SW 1271 (cell line): ENCODE results near the gene PLA2G4E.

Source experiments
- DNase-seq, 2 experiments: peaks; one replicate each; lab custom pipeline; 2025; lab: John Stamatoyannopoulos, UW

The PLA2G4E gene

DNA sequence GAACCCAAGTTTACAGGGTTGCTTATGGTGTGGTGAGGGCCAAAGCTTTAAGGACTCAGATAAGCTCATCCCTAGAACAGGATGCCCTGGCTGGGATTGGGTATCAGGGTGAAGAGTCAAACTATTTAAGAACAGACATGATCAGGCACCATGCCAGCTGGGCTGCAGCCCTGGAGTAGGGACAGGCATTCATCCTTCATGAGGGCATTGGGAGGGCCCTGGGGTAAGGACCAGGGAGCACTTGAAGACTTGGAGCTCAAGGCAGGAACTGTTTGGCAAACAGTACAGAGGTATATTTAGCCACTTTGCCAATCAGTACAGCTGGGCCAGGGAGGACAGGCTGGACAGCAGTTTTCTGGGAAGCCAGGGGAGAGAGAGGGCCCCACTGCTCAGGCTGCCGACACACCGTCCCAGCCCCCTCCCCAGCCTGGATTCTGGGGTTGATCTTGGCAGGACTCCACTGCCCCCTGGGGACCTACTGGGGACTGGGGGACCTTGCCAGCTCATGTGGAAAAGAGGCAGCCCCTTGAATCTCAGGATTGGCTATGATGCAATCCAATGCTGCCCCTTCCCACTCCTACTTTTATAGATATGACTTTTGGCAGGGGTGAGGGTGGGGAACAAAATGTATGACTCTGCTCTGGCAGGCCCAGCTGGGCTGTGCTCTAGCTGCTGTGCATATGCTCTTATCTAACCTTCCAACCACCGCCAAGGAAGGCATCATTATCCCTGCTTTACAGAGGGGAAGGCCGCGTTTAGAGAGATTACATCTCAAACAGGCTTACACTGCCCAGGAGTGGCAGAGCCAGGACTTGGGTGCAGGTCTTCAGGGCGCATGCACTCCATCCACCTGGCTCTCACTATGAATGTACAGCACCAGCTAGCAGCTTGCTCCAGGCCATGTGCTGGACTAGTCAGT is 2.3 kb downstream of the PLA2G4E start:
- no peak for DNase-seq

DNA sequence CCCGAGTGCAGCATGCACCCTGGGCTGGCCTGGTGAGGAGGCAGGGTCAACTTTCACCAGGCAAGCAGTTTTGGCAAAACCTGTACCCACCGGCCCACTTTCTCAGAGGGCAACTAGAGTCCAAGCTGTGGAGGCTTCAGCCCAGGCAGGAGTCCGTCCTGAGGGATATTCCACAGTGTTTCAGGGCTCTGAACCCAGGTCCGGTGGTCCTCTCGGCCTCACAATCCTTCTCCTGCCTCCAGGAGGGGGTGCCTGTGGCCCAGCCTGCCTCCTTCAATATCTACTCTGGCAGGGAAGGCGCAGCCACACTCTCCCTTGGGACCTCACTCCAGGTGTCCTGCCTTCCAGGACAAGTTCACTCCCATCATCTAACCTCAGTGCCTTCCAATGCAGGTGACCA is 3.9 kb downstream of the PLA2G4E start:
- no peak for DNase-seq

DNA sequence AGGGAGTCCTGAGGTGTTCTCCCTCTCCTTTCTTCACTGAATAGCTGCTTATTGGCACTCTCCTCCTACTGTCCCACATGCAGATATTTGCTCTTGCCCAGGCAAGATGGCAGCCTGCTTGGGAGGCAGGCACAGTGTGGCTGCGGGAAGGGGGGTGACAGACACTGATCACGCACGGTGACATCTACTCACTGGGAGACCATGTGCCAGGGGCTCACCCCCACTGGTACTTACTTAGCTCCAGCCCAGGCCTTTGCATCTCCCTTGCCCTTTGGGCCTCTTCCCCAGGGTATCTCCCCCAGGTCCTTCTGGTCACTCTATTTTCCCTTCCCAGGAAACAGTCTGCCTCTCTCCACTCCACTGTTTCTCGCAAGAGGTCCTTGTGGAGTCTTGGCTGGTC is 6.4 kb downstream of the PLA2G4E start:
- no peak for DNase-seq

- no peak for DNase-seq
Observed at GRCh38 chr15:42012928-42013482, 7.8 kb downstream of the PLA2G4E start.

- no peak for DNase-seq
Observed at GRCh38 chr15:42012241-42012640, 8.6 kb downstream of the PLA2G4E start.

GRCh38 chr15:42011074-42011473 is 9.8 kb downstream of the PLA2G4E start:
- DNase-seq = no peak

- no peak for DNase-seq
Observed at GRCh38 chr15:42010434-42010833, 10.4 kb downstream of the PLA2G4E start.

DNA sequence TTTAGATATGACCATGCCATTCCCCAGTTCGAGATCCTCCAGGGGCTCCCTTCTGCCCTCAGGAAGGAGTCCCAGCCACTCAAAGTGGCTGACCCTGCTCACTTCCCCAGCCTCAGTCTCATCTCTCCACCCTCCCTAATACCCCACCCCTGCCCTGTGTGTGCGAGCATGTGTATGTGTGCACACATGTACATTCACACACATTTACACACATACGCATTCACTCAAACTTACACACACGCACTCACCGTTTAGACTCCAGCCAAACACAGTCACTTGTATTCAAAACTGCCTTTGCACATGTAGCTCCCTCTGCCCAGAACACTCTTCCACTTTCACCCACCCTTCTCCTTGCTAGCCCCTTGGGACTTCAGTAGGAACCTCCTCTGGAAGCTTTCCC is 11.4 kb downstream of the PLA2G4E start:
- no peak for DNase-seq

DNA sequence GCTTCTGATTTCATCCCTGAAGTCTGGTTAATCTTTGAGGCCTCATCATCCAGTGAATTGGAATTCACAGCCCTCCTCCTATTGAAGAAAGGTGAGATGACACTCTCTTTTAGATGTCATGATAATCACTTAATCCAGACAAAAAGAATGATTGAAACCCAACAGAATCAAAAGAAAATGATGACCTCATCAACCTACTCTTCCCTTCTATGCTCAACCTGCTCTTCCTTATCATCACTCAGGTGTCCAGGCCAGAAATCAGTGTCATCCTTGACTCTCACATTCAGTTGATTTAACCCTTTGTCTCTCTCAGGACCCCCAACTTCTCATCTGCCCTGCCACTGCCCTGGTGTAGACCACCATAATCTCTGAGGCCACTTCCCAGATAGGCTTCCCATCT is 11.8 kb downstream of the PLA2G4E start:
- no peak for DNase-seq

GRCh38 chr15:42007386-42007785 is 13.5 kb downstream of the PLA2G4E start:
- no peak for DNase-seq

- no peak for DNase-seq
Observed at GRCh38 chr15:42002333-42002732, 18.5 kb downstream of the PLA2G4E start.

DNA sequence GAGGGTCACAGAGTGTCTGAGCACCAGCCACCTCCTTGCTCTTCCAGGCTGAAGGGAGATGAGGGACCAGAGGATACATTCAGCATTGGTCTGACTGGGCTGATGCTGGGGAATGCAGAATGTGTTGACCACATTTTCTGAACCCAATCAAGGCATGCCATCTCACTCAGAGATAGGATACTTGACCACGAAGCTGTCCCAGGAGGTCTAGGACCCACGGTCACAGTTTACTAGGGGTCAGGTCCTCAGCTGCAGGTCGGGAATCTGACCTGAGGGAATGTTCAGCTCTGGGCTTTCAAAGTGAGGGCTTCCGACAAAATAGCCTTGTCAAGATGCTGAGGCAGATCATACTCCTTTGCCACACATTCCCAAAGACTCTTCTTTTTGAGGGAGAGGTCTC is 19.6 kb downstream of the PLA2G4E start:
- no peak for DNase-seq

DNA sequence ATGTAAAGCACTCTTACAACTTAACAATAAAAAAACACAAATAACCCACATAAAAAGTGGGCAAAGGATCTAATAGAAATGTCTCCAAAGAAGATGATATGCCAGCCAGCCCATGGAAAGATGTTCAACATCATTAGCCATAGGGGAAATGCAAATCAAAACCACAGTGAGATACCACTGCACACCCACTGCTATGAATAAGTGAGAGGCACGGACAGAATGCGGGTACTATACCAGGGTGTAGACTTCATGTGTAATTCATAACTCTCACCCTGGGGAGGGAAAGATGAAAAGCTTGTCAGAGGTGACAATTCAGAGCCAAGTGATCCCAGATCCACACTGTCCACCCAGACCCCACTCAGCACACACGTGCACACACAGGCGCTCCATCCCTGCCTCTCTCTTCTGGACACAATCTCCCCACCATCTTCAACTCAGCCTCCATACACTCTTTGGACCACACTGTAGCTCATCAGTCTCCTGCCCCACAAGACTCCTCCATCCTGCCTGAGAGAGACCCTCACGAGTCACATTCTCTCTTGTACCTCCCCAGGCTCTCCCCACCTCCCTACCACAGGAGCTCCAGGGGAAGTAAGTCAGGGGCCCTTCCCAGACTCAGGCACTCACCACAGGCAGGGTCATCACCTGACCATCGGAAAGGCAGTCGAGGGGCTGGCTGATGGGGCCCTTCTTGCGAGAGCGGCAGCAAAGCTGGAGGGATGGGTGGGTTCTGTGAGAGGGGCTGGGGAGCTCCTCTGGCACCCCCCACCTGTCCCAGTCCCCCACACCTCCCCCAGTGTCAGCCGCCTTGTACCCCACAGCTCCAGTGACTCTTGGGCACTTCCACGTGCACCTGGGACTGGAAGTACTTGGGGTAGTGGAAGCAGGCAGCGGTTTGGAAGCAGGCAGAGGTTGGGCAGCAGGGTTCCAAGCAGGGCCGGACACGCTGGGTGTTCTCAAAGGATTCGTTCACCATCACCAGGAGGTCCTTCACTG is 21.3 kb downstream of the PLA2G4E start:
- no peak for DNase-seq

DNA sequence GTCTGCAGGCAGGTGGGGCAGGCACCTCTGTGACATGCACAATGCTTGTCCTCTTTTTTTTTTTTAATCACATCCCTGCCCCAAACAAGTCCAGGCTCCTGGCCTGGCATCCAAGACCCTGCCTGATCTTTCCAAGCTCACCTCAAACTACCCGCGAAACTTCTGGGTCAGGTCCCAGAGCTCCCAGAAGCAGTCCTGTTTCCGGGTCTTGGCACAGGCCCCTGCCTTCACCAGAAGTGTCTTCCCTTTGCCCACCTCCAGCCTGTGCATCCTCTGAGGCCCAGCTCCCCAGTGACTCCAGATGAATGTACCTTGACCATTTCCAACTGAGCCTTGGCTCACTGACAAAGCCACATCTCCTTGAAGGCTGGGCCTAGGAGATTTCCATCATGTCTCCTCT is 23.0 kb downstream of the PLA2G4E start:
- DNase-seq = no peak

DNA sequence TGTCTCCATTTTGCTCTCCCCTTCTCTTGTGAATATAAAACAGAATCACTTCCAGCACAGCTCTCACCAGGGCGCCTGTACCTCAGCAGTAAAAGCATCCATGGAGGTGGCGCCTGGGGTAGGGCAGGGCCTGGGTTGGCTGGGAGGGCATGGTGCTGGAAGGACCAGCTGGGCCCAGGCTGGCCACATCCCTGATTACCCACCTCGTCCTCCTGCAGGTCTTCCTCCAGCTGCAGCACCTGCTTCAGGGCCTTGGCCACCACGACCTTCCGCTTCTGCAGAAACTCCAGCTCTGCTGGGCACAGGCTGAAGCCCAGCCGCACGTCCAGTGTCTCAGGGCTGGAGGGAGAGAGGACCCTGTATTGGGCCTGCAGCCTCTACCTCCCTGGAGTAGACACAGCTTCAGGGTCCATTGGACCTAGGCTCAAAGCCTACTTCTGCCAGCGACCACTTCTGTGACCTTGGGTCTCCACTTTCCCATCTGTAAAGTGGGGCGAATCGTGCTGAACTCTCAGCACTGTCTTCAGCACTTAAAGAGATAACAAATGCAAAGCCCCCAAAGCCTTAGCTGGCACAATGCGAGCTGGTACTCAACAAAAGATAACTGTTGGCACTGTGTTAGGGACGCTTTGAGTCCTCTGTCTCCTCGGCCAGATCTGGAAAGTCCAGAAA is 23.8 kb downstream of the PLA2G4E start:
- no peak for DNase-seq

- no peak for DNase-seq
Observed at GRCh38 chr15:41996376-41996775, 24.5 kb downstream of the PLA2G4E start.

GRCh38 chr15:41995476-41995855 is 25.4 kb downstream of the PLA2G4E start:
- DNase-seq = no peak

DNA sequence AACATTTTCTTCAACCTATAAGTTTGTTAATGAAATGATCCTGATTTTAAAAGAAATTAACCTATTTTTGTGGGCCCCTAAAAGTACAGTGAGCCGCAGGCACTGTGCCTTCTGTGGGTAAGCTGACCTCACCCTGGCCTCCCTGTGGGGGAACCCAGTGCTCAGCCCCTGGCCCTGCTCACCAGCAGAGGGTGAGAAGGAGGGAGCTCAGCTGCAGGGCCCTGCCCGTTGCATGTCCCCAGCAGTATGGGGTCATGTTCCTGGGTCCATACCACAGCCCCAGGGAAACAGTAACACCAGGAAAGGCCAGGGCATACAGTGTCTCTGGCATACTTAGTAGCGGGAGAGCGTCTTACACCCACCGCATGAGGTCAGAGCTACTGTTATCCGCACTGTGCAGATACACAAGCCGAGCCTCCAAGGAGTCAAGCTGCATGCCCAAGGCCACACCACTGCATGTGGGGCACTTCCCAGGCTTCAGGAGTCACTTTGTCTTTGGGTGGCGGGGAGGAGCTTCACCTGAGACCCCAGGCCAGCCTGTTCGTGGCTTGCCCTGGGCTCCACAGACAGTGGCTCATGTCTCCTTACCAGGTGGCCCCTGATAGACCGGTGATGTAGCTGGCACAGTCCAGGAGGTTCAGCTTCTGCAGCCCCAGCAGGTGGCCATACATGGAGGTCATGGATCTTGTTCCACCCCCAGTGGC is 25.9 kb downstream of the PLA2G4E start:
- DNase-seq = no peak

DNA sequence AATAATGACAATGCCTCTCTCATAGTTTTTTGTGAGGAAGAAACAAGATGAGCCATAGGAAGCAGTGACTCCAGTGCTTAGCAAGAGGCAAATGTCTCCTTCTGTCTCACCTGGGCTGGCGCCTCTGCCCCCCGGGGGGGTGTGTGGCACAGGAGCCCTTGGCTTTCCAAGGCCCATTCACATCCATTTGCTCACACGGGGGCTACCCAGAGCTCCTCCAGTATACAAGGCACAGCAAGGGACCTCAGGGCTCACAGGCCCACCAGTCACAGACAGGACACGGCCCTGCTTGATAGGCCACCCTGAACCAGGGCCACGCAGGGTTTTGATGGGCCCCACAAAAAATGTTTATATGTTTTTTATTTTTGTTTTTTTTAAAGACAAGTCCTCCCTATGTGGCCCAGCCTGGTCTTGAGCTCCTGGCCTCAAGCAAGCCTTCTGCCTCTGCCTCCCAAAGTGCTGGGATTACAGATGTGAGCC is 26.6 kb downstream of the PLA2G4E start:
- no peak for DNase-seq

DNA sequence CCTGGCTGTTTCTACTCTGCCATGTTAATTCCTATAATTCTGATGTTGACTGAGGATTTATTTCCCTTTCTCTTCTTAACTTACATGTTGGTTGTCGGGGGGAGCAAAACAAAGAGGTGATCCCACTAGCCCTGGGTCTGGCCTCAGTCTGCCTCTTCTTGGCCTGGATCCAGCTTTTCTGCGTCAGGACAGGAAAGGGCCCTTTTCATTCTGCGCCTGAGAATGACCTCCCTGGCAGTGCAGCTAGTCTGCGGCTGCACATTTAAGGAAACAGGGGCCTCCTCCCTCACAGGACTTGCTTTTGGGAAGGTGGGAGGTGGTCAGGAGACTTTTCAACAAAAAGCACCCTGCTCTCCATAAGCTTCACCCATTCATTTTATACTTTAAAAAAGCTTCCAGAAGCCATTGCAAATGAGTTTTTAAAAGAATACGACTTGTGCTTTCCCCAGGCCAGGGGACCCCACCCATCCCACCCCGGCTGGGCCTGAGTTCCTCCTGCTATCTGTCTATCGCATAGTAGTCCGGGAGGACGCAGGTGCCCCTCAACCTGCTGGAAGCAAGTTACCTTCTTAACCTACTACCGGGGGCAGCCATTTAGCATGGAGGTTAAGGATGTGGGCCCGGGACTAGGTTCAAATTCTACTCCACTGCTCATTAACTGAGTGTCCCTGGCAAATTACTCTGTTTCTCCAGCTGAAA is 27.2 kb downstream of the PLA2G4E start:
- no peak for DNase-seq

- no peak for DNase-seq
Observed at GRCh38 chr15:41992803-41993190, 28.0 kb downstream of the PLA2G4E start.
